K562 (cell line): ENCODE results near the gene CACNA1A. TPM values are rescaled to one million over a fixed set of nuclear protein-coding genes. Genes with fewer than 3 reads are reported as not detected.
A peak's percentile ranks its signal among the peaks of the same experiment; 100 is the strongest.

Experiments used
- ATAC-seq: fragments of 200-7000 bp; cut with Tn5 transposase; 3 replicates; pipeline ENCODE4 v1.9.1; 2020; ENCODE audit warnings: moderate library complexity
- BruUV-seq: library from RNA; stranded (reverse); fragments of 400-500 nt; replicated peaks from 2 replicates; lab custom pipeline; 2021; lab: Mats Ljungman, UMichigan
- CTCF ChIA-PET: fragments of 300-600 bp; formaldehyde crosslinking; extraction: SDS; loops from one replicate; lab custom pipeline; 2021; ENCODE audit warnings: low intra/inter-chr PET ratio; lab: Yijun Ruan, JAX
- POLR2A ChIA-PET: fragments of 300-600, 350-650 bp; sonication (Branson Sonifier 250); formaldehyde crosslinking; extraction: SDS; loops from one replicate; lab custom pipeline; 2021; ENCODE audit warnings: antibody characterized with exemption, inconsistent platforms; lab: Yijun Ruan, JAX
- DNase-seq, 4 experiments: peaks; one replicate each; pipeline versions ENCODE4 v3.0.0 to v3.0.0-alpha.2; 2011 to 2018; ENCODE audit warnings: low spot score in 3 of 4, mixed read lengths in 3 of 4; ENCODE audit errors: extremely low read depth in 1 of 4
- FAIRE-seq: peaks from 2 replicates; lab custom pipeline; 2011; peaks lifted over from hg19 to GRCh38; lab: Jason Lieb, UNC
- H2AFZ ChIP-seq: 2 replicates; pipeline ENCODE4 v1.6.0; 2011; ENCODE audit warnings: low read depth, low read length, control low read depth, inconsistent platforms
- H3K27ac ChIP-seq: fragments of 200-600 bp; 3 replicates; pipeline ENCODE4 v1.8.0; 2011; ENCODE audit warnings: low read depth, mild to moderate bottlenecking, control low read depth, inconsistent platforms, low read length, moderate library complexity, mixed read lengths; ENCODE audit errors: extremely low read depth
- H3K27me3 ChIP-seq, 2 experiments: fragments of 300-600 bp in 1 of 2; 2 replicates in 1 of 2; 3 replicates in 1 of 2; pipeline versions ENCODE4 v1.6.0 to v1.8.0; 2011; ENCODE audit warnings: inconsistent platforms in 2 of 2, low read length in 2 of 2, mild to moderate bottlenecking in 1 of 2, mixed read lengths in 1 of 2, moderate library complexity in 1 of 2; ENCODE audit not compliant: control insufficient read depth in 2 of 2, insufficient read depth in 2 of 2
- H3K36me3 ChIP-seq: fragments of 300-600 bp; 3 replicates; pipeline ENCODE4 v1.8.0; 2011; ENCODE audit warnings: mild to moderate bottlenecking, low read length, inconsistent platforms; ENCODE audit not compliant: control insufficient read depth, insufficient read depth
- H3K4me1 ChIP-seq, 2 experiments: fragments of 200-600 bp in 1 of 2; replicated peaks in 1 of 2; 2 replicates in 1 of 2; 3 replicates in 1 of 2; pipeline versions ENCODE4 v1.5.1 to v1.8.0; 2011; ENCODE audit warnings: inconsistent platforms in 2 of 2, low read length in 2 of 2, mild to moderate bottlenecking in 1 of 2, mixed read lengths in 1 of 2, moderate library complexity in 1 of 2; ENCODE audit not compliant: control insufficient read depth in 2 of 2, insufficient read depth in 2 of 2
- H3K4me2 ChIP-seq: 2 replicates; pipeline ENCODE4 v1.6.1; 2011; ENCODE audit warnings: low read length, control low read depth, inconsistent platforms, mixed read lengths; ENCODE audit not compliant: insufficient read depth
- H3K4me3 ChIP-seq: fragments of 200-600 bp; sonication (generic), shearing (Covaris generic); 2 replicates; pipeline ENCODE4 v1.5.1; 2016; ENCODE audit warnings: control low read depth, inconsistent platforms
- H3K79me2 ChIP-seq: fragments of 200-600 bp; 3 replicates; pipeline ENCODE4 v1.8.0; 2011; ENCODE audit warnings: low read length, inconsistent platforms; ENCODE audit not compliant: control insufficient read depth, insufficient read depth
- H3K9ac ChIP-seq, 2 experiments: 2 replicates each; pipeline versions ENCODE4 v1.6.0 to v1.6.1; 2011; ENCODE audit warnings: low read depth in 2 of 2, low read length in 2 of 2, control low read depth in 1 of 2, inconsistent platforms in 1 of 2, mild to moderate bottlenecking in 1 of 2, mixed read lengths in 1 of 2; ENCODE audit not compliant: insufficient read depth in 1 of 2
- H3K9me1 ChIP-seq: one replicate; pipeline ENCODE4 v1.6.0; 2011; ENCODE audit warnings: inconsistent platforms, mild to moderate bottlenecking, low read length, moderate library complexity; ENCODE audit not compliant: control insufficient read depth, insufficient read depth
- H3K9me3 ChIP-seq: replicated peaks from 2 replicates; pipeline ENCODE4 v1.5.1; 2011; ENCODE audit warnings: low read depth, low read length, inconsistent platforms; ENCODE audit not compliant: control insufficient read depth, insufficient read depth
- H4K20me1 ChIP-seq: replicated peaks from 2 replicates; pipeline ENCODE4 v1.6.1; 2011; ENCODE audit warnings: low read length, inconsistent platforms, mixed read lengths; ENCODE audit not compliant: control insufficient read depth, insufficient read depth
- BHLHE40 ChIP-seq: IDR thresholded peaks from 2 replicates; pipeline ENCODE4 v1.6.1; 2011; ENCODE audit warnings: low read length, improper control_type of control experiment
- ETV6 ChIP-seq, 3 experiments: fragments of 150-350 bp in 1 of 3; sonication (generic) in 1 of 3; formaldehyde crosslinking in 1 of 3; IDR thresholded peaks; 2 replicates each; pipeline versions ENCODE4 v1.6.1 to v1.8.0; 2014 to 2022; ENCODE audit warnings: borderline replicate concordance in 2 of 3, low read depth in 2 of 3, antibody characterized with exemption in 1 of 3, low read length in 1 of 3, mild to moderate bottlenecking in 1 of 3, missing genetic modification reagents in 1 of 3
- HDAC1 ChIP-seq, 2 experiments: fragments of 450-650 bp; IDR thresholded peaks; 2 replicates each; pipeline ENCODE4 v1.6.1; 2016 to 2017; ENCODE audit warnings: inconsistent platforms in 1 of 2, mild to moderate bottlenecking in 1 of 2, moderate library complexity in 1 of 2
- NCOA1 ChIP-seq: fragments of 450-650 bp; IDR thresholded peaks from 2 replicates; pipeline ENCODE4 v1.6.1; 2016; ENCODE audit warnings: low read depth
- PTTG1 ChIP-seq: fragments of 450-650 bp; IDR thresholded peaks from 2 replicates; pipeline ENCODE4 v1.6.1; 2016; ENCODE audit warnings: low read depth, mild to moderate bottlenecking, missing genetic modification characterization, missing compliant biosample characterization
- TEAD2 ChIP-seq: fragments of 450-650 bp; IDR thresholded peaks from 2 replicates; pipeline ENCODE4 v1.6.1; 2016; ENCODE audit warnings: missing genetic modification characterization, control low read depth, missing compliant biosample characterization
- THRA ChIP-seq: fragments of 450-650 bp; IDR thresholded peaks from 2 replicates; pipeline ENCODE4 v1.6.1; 2017; ENCODE audit warnings: mild to moderate bottlenecking, moderate library complexity
- ZFP1 ChIP-seq: fragments of 450-650 bp; formaldehyde crosslinking; IDR thresholded peaks from 2 replicates; pipeline ENCODE4 v1.4.0; 2020; ENCODE audit warnings: mild to moderate bottlenecking, mixed read lengths
- WGBS: fragments of 100-300 bp; shearing (Covaris generic); methylation state at CpG from one replicate; pipeline ENCODE4 v1.1.6; 2016; ENCODE audit warnings: low coverage, mixed read lengths; ENCODE audit not compliant: insufficient coverage; ENCODE audit errors: missing lambda C conversion rate; 5-methylcytosine and 5-hydroxymethylcytosine counted together
- in situ Hi-C: fragments of 300-500 bp; cut with MboI; formaldehyde crosslinking; loops from 4 replicates; pipeline ENCODE4 v1.15.0; 2018; ENCODE audit warnings: inconsistent platforms, mixed read lengths
- intact Hi-C: fragments of 100-400 bp; cut with micrococcal nuclease; formaldehyde crosslinking; loops from 2 replicates; pipeline ENCODE4 v1.14.2; 2022
- polyA plus RNA-seq, 8 experiments: library from polyadenylated mRNA; depleted of rRNA in 4 of 8; stranded (reverse) in 5 of 8; unstranded in 3 of 8; fragments of >200 nt; fragmentation: Nextera tagmentation in 2 of 8; fragmentation: Illumina TruSeq in 1 of 8; extraction: Ambion mirVana in 2 of 8; extraction: Trizol in 1 of 8; gene quantifications; 2 replicates each; pipeline versions ENCODE4 v1.2.1 to v1.2.3, GENCODE V29; 2011 to 2014; ENCODE audit warnings: inconsistent platforms in 1 of 8, missing spikeins in 1 of 8
- total RNA-seq, 7 experiments: library from RNA; depleted of rRNA in 6 of 7; stranded (reverse); fragments of >200 nt in 6 of 7; fragmentation: Illumina TruSeq in 2 of 7; extraction: Trizol in 2 of 7; gene quantifications; 2 replicates each; pipeline versions ENCODE4 v1.2.1 to v1.2.3, GENCODE V29; 2011 to 2021; ENCODE audit warnings: low replicate concordance in 1 of 7
- TF ChIP-seq, protein P1 (sequence below): sonication (generic); formaldehyde crosslinking; IDR thresholded peaks from 2 replicates; pipeline ENCODE4 v1.8.1; 2023; ENCODE audit warnings: mild to moderate bottlenecking, missing genetic modification reagents

Gene CACNA1A
- total and polyA plus RNA-seq, 9 of the 15 experiments (the other 6 are each of a cell fraction or from before 2014, with no cell fraction given): 0.03 to 0.20 (median 0.09) TPM; not detected in 1

DNA sequence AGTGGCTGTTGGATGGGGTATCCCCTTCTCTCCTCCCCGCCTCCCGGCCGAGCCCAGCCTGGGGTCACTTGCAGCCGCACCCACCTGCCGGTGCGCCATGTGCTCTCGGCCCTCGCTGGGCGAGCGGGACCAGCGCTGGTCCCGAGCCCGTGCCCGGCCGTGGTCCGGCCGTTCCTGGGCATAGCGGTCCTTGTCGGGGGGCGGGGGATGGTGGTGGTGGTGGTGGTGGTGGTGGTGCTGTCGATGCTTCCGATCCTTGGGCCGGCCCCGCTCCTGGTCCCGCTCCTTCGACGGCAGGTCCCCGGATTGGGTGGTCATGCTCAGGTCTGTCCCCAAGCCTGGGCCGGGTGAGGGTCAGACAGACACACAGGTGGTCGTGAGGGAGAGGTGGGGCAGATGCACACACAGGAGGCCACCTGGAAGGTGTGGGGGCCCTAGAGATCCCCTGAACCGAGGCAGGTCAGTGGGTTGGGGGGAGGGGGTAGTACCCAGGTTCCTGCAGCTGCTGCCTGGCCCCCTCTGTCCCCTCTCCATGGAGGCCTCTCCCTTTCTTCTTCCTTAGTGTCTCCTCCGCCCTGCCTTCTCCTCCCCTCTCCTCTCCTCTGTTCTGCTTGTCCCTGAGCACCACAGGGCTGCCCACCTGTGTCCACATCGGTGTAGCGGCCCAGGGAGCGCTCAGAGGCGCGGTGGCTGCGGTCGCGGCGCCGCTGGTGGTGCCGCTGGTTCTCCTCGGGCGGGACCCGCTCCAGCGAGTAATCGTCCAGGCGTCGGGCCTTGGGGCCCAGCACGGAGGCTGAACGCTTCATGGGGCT, 297.4 kb downstream of the CACNA1A start:
- H2AFZ ChIP-seq: no peak overlapping the region
- no peaks in the 10 kb centered on the region for H3K9me3 ChIP-seq
- ChIA-PET POLR2A (interaction anchor here (0.8 kb wide), 1 partner anchor 54 kb away, joined by 4 read pairs; no protein-coding TSS in a partner anchor), CTCF (no interaction called here)
- FAIRE-seq (no peak), DNase-seq (no peak), ATAC-seq (no peak)
- H3K4me3 ChIP-seq: no peak overlapping the region
- no TSS peak for BruUV-seq
- TF ChIP-seq NCOA1: no peak
- TF ChIP-seq TEAD2 (tag): no peak
- TF ChIP-seq, protein P1, sequence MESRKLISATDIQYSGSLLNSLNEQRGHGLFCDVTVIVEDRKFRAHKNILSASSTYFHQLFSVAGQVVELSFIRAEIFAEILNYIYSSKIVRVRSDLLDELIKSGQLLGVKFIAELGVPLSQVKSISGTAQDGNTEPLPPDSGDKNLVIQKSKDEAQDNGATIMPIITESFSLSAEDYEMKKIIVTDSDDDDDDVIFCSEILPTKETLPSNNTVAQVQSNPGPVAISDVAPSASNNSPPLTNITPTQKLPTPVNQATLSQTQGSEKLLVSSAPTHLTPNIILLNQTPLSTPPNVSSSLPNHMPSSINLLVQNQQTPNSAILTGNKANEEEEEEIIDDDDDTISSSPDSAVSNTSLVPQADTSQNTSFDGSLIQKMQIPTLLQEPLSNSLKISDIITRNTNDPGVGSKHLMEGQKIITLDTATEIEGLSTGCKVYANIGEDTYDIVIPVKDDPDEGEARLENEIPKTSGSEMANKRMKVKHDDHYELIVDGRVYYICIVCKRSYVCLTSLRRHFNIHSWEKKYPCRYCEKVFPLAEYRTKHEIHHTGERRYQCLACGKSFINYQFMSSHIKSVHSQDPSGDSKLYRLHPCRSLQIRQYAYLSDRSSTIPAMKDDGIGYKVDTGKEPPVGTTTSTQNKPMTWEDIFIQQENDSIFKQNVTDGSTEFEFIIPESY (CRISPR knock-in tag): peak; percentile 88
- TF ChIP-seq PTTG1 (tag): no peak
- no peak for TF ChIP-seq ZFP1
- no peak for TF ChIP-seq BHLHE40
- no peak for TF ChIP-seq ETV6 (IDR thresholded peaks at IDR 0.05; ENCODE audit: borderline replicate concordance in 1 of 2, low read depth in 2 of 2, low read length in 1 of 2)
- no peak for TF ChIP-seq ETV6 (CRISPR knock-in tag; IDR thresholded peaks at IDR 0.05; ENCODE audit: borderline replicate concordance)
- no peak for TF ChIP-seq THRA
- TF ChIP-seq HDAC1 (IDR thresholded peaks at IDR 0.05): no peak
- H3K36me3 ChIP-seq: no peaks in the 10 kb centered on the region
- no peak overlapping the region for H3K27ac ChIP-seq
- no peaks in the 10 kb centered on the region for H3K9me1 ChIP-seq
- no peaks in the 10 kb centered on the region for H3K79me2 ChIP-seq
- peak overlapping the region in 1 of 2 experiments; percentile 26; a peak in 2 of 4 replicates for H3K9ac ChIP-seq
- peaks cover 0 to 52% of the 10 kb centered on the region in 2 experiments; a peak in 2 of 5 replicates for H3K4me1 ChIP-seq
- WGBS: 53% methylated on average over 32 of the region's 52 CpGs
- H3K4me2 ChIP-seq: no peak overlapping the region
- H3K27me3 ChIP-seq: peaks cover 0 to 7% of the 10 kb centered on the region in 2 experiments; a peak in 2 of 5 replicates
- in situ Hi-C loops: loop anchor here (5.0 kb wide), 1 partner anchor 43 kb away; no protein-coding TSS in a partner anchor
- H4K20me1 ChIP-seq: no peaks in the 10 kb centered on the region
- intact Hi-C loops: no loop called here
